Ureter (tissue), 1 donor: ENCODE data around the gene PIBF1. TPM values are rescaled to one million over a fixed set of nuclear protein-coding genes. Genes with fewer than 3 reads are reported as not detected.
A peak's percentile ranks its signal among the peaks of the same experiment; 100 is the strongest.
"Not testable (repeated sequence)": the region's sequence is repeated elsewhere in the genome, so short reads cannot be mapped to it uniquely, and the experiment has no call there.

Experiments
- DNase-seq: peaks from one replicate; pipeline ENCODE4 v3.0.0-alpha.2; 2020; ENCODE audit warnings: low spot score
- total RNA-seq: library from RNA; stranded (reverse); gene quantifications from one replicate; pipeline ENCODE4 v1.2.4, GENCODE V29; 2023
- donor health status: DM: yes; HTN: yes; CAD: no.

Gene PIBF1
- total RNA-seq, 1 donor from 2014 or later = 36.4 TPM

GRCh38 chr13:72823081-72823480, 41.1 kb downstream of the PIBF1 start:
- DNase-seq = no peak

- no peak for DNase-seq
Observed at GRCh38 chr13:72823724-72824123, 41.8 kb downstream of the PIBF1 start.

GRCh38 chr13:72834601-72835000, 52.7 kb downstream of the PIBF1 start:
- DNase-seq = no peak

DNA sequence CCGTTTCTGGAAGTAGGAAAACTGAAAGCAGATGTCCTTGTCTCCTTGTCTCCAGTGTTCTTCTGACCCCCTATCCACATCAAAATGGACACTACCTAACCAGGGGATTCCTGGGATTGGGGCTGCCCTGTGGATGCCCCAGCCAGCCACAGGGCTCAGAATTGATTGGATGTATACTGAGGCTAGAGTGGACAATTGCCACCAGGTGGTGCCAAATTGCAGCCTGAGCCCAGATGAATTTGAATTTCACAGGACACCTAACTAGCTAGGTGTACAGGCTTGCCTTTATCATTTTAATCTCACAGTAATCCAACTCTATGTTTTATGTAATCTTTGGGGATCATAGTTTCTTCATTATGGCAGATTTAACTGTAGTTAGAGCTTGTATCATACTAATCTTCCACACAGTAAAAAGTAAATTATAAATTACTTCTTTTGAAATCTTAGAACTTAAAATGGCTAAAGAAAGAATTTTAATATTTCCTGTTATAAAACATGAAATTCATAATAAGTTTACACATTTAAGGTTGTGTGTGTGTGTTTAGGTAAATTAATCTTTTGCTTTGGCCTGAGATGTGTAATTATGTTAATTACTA, 58.0 kb downstream of the PIBF1 start:
- peak; percentile 59 for DNase-seq

- DNase-seq = no peak
Observed at GRCh38 chr13:72842991-72843390, 61.1 kb downstream of the PIBF1 start.

GRCh38 chr13:72845148-72845547, 63.2 kb downstream of the PIBF1 start:
- not testable (repeated sequence) for DNase-seq

DNA sequence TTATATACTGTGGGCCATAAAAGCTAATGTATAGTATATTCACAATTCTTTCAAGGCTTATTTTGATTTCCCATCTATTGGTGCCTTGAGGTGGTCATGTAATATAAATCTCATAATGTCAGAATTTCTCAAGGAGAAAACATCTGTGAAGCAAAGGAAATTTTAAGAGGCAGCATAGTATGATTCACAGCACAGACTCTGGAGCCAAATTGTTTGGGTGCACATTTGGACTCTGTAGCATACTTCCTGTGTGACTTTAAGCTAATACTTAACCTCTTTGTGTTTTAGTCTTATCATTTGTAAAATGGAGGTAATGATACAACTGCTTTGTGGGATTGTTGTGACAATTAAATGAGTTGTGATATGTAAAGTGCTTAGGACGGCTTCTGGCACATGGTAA, 67.6 kb downstream of the PIBF1 start:
- no peak for DNase-seq

DNA sequence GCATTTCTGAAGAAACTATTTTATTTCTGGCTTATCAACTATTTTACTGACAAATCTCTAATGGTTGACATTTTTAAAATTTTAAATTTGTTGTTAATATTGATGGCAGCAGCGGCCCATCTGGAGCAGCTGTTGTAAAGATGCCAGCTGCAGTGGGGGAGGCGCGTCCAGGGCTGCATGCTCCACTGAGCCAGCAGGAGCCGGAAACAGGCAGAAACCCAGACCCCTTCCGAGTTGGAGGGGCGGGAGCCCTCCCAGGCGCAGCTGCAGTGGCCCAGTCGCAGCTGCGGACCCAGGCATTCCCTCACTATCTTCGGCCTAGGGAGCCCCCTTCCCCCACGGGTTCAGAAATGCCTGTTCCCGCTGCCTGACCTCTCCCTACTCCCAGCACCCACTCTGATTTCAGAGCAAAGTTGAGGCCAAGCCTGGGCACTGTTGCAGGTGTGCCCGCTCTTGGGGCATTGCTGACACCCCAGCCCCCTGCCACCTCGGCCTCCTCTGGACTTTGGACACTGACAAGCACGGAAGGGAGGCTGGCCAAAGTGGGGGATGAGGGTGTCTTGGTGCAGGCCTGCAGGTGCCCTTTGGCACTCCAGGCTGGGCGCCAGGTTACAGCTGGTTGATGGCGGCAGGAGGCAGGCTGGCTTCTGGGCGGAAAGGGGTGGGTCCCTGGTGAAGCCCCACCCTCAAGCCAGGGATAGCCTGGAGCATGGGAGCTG, 69.2 kb downstream of the PIBF1 start:
- no peak for DNase-seq

DNA sequence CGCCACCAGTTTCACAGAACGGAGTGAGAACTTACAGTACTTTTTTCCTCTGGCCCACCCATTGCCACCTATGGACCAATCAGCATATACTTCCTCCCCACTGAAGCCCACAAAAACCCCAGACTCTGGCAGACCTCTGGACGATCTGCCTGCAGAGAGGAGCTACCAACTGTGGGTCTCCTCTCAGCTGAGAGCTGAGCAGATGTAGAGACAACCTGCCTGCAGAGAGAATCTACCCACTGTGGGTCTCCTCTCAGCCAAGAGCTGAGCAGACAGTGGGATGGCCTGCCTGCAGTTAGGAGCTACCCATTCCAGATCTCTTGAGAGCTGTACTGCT, 69.7 kb downstream of the PIBF1 start:
- no peak for DNase-seq

DNA sequence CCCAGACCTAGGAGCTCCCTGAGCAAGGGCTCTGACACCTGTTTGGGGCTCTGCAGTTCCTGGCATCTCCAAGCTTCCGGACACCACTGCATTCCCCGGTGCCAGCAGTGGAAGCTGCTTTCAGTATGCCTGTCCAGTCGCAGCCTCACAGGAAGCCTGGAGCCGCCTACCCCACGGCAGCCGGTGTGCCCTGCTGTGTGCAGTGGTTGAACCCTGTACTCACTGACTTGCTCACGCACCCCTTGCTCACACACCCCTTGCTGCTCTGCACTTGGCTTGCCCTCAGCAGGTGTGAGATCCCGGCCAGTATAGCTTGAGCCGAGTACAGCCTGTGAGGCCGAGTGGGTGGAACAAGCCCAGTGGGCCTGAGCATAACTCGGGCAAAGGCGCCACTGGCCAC, 70.3 kb downstream of the PIBF1 start:
- no peak for DNase-seq

DNA sequence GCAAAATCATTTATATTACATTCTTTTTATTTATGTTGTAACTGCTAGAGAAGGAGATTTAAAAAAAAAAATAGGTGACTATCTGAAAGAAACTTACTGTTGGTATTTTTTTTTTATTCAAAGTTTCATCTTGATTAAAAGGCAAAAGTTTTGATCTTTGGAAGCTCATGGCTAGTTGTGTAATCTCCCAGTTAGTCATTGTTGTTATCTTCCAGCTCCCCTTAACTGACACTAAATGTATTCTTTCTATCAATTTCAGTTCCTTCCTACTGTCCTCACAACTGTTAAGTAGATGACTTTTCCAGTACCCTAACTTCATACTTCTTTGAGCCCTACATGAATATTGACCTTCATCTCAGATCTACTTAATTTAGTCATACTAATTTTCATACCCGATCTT, 71.1 kb downstream of the PIBF1 start:
- no peak for DNase-seq

DNA sequence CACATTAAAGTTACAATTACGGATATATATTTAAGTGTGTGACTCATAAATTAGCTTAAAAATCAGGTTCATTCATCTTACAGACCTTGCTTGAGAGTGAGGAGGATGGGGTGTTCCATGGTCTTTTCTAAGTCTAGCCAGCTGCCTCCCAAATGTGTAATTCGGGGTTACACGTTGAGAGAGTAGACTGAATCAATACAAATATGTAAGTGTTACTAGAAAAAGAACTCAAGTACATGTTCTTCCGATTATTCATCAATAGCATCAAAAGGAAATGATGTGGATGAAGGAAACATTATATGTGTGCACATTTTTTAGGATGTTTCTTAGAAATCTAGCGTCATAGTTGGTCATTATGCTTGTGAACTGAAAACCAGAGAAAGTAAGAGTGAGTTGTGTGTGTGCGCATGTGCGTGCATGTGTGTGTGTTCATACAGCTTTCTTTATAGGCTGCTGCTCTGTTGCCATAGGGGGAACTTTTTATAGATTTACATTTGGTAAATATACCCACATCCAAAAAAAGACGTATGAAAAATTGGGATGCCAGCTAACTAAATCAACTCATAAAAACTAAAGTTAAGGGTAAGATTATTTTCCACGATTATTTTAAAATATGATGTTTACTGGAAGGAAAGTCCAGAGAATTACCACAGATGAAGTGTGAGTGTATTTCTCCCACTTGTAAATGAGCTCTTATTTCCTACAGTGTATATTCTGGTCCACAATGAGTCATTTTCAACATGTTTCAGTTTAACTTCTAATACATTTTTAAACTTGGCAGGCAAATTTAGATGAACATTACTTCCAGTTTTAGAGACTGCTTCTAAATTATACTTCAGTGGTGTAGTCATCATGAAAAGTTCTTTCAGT, 82.4 kb downstream of the PIBF1 start:
- no peak for DNase-seq

DNA sequence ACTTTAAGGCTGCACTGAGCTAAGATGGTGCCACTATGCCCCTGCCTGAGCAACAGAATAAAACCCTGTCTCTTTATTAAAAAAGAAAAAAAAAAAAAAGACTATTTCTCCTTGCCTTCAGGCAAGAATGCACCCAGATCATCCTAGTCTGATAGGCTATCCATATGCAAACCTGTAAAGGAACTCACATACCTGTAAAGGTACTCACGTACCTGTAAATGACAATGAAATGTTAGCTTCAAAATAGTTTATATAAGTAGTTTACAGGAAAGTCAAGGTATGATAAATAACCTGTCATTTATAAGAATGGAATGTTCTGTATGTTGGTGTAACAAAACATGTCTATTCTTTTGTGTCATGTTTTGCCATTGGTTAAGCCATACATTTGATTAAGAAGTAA, 86.3 kb downstream of the PIBF1 start:
- no peak for DNase-seq

DNA sequence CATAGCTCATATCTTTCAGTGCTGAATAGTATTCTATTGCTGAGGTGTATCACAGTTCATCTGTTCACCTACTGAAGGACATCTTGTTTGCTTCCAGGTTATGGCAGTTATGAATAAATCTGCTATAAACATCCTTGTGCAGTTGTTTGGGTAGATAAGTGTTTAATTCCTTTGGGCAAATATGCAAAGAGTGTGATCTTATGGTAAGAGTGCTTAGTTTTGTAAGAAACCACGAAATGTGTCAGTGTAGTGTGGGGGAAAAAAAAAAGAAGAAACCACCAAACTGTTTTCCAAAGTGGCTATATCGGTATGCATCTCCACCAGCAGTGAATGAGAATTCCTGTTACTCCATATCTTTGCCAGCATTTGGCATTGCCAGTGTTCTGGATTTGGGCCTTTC, 93.3 kb downstream of the PIBF1 start:
- DNase-seq = no peak

DNA sequence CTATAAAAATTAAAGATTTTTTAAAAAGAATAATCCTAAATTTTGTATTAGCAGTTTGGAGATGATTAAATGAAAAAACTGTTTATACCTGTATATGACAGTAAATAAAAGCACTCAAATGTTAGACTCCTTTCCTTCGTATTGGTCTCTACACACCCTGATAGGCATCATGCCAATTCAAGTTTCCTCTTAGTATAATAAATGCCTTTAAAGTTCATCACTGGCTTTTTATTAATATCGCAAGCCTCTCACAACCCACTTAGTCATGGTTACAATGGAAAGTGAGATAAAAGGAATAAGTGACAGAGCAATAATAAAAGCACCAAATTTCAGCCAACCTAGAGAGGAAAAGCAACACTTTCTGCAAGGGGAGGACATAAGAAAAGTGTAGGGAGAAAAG, 102.2 kb downstream of the PIBF1 start:
- no peak for DNase-seq

- no peak for DNase-seq
Observed at GRCh38 chr13:72886272-72887067, 104.5 kb downstream of the PIBF1 start.

DNA sequence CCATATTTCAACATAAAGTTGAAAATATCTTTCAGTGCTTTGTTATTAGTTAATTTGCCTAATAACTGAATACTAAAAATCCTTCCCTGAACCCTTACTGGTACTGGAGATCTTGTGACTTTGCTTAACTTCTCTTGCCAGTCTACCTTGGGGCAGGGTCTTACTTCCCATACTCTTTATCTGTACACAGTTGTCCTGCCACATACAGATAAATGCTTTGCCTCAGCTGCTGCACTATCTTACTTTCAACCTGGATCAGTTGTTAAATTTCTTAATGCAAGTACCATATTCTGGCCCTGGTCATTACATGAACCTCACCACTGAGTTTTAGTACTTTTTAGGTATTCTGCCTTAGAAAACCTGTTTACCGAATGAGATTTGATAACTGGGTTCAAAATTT, 107.6 kb downstream of the PIBF1 start:
- no peak for DNase-seq

DNA sequence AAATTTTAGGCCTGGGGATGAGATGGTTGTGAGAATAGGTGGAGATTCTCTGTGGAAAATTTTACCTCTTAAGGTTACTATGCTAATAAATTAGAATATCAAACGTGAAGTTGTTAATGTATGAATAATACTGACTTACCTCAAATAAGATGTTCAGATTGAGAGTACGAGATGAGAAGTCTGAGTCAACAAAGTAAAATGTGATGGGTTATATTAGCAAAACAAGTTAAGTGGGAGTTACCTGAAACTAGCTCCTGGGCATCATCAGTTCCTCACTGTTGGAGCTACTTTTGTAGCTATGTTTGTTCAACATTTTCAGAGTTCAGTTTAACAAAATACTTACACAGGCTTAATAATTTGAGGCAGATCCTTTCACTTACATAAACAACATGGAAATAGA, 108.6 kb downstream of the PIBF1 start:
- no peak for DNase-seq

DNA sequence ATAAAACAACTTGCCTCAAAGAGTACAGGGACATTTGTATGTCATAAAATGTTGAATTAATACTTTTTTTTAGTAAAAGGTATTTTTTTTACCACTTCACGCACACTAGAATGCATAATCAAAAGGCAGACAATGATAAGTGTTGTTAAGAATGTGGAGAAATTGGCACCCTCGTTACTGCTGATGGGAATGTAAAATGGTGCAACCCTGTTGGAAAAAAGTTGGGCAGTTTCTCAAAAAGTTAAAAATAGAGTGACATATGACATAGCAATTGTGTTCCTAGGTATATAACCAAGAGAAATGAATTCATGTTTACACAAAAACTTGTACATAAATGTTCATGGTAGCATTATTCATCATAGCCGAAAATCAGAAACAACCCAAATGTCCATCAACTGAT, 109.5 kb downstream of the PIBF1 start:
- no peak for DNase-seq

GRCh38 chr13:72896869-72897268, 114.9 kb downstream of the PIBF1 start:
- DNase-seq = no peak

DNA sequence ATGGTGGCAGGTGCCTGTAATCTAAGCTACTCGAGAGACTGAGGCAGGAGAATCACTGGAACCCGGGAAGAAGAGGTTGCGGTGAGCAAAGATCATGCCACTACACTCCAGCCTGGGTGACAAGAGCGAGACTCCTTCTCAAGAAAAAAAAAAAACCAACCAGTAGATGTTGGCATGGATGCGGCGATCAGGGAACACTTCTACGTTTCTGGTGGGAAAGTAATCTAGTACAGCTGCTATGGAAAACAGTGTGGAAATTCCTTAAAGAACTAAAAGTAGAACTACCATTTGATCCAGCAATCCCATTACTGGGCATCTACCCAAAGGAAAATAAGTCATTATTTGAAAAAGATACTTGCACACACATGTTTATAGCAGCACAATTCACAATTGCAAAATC, 119.6 kb downstream of the PIBF1 start:
- DNase-seq = not testable (repeated sequence)

- no peak for DNase-seq
Observed at GRCh38 chr13:72908416-72908815, 126.5 kb downstream of the PIBF1 start.
